ENCODE measurements around the gene OR10A6.
A peak's percentile ranks its signal among the peaks of the same experiment; 100 is the strongest.

OR10A6 gene

GRCh38 chr11:7931168-7931567, at the start of gene OR10A6:
Gene OR10A6 (minus strand): TSS chr11:7931268. CDS start chr11:7928662, 2,606 bp downstream.
- FAIRE-seq (no peak), DNase-seq (ENCODE audit: low spot score) (no peak)

GRCh38 chr11:7977232-7977917, 46.3 kb upstream of the OR10A6 start:
- peak; percentile 35 for DNase-seq (ENCODE audit: low spot score)
- no peak for FAIRE-seq

GRCh38 chr11:7974668-7975067, 43.6 kb upstream of the OR10A6 start:
- FAIRE-seq (no peak), DNase-seq (ENCODE audit: low spot score) (no peak)

GRCh38 chr11:7973011-7973410, 41.9 kb upstream of the OR10A6 start:
- FAIRE-seq, result no peak
- no peak for DNase-seq (ENCODE audit: low spot score)

- no peak for DNase-seq (ENCODE audit: low spot score)
- FAIRE-seq, result no peak
Observed at GRCh38 chr11:7971846-7972245, 40.8 kb upstream of the OR10A6 start.

- FAIRE-seq (no peak), DNase-seq (ENCODE audit: low spot score) (no peak)
Observed at GRCh38 chr11:7969756-7970646, 38.9 kb upstream of the OR10A6 start.

- FAIRE-seq (no peak), DNase-seq (ENCODE audit: low spot score) (no peak)
Observed at GRCh38 chr11:7968686-7969085, 37.6 kb upstream of the OR10A6 start.

GRCh38 chr11:7967826-7968225, 36.8 kb upstream of the OR10A6 start:
- FAIRE-seq (no peak), DNase-seq (ENCODE audit: low spot score) (no peak)

- FAIRE-seq (no peak), DNase-seq (ENCODE audit: low spot score) (no peak)
Observed at GRCh38 chr11:7967097-7967496, 36.0 kb upstream of the OR10A6 start.

- no peak for FAIRE-seq
Observed at GRCh38 chr11:7965386-7965785, 34.3 kb upstream of the OR10A6 start, which contains the start of gene NLRP10. Gene NLRP10 (minus strand): TSS chr11:7965447. CDS start chr11:7963495, 1,952 bp downstream.

GRCh38 chr11:7964873-7965272, 33.8 kb upstream of the OR10A6 start:
- DNase-seq (ENCODE audit: low spot score) (no peak), FAIRE-seq (no peak)

More at GRCh38 chr11:7965386-7965785, 34.3 kb upstream of the OR10A6 start, which contains the start of gene NLRP10:
- no peak for DNase-seq (ENCODE audit: low spot score)

- FAIRE-seq (no peak), DNase-seq (ENCODE audit: low spot score) (no peak)
Observed at GRCh38 chr11:7964261-7964660, 33.2 kb upstream of the OR10A6 start.

- FAIRE-seq (no peak), DNase-seq (ENCODE audit: low spot score) (no peak)
Observed at GRCh38 chr11:7955191-7955590, 24.1 kb upstream of the OR10A6 start.

GRCh38 chr11:7949934-7950333, 18.9 kb upstream of the OR10A6 start:
- FAIRE-seq, result no peak
- no peak for DNase-seq (ENCODE audit: low spot score)

GRCh38 chr11:7944123-7944522, 13.1 kb upstream of the OR10A6 start:
- no peak for FAIRE-seq
- DNase-seq (ENCODE audit: low spot score), result no peak

- DNase-seq (ENCODE audit: low spot score), result no peak
- no peak for FAIRE-seq
Observed at GRCh38 chr11:7941608-7942007, 10.5 kb upstream of the OR10A6 start, which contains the start of gene OR10A3. Gene OR10A3 (minus strand): TSS chr11:7941708. CDS start chr11:7939520, 2,188 bp downstream.

- FAIRE-seq, result no peak
Observed at GRCh38 chr11:7941146-7941545, 10.1 kb upstream of the OR10A6 start.

GRCh38 chr11:7936615-7937014, 5.5 kb upstream of the OR10A6 start:
- FAIRE-seq (no peak), DNase-seq (ENCODE audit: low spot score) (no peak)

More at GRCh38 chr11:7941146-7941545, 10.1 kb upstream of the OR10A6 start:
- no peak for DNase-seq (ENCODE audit: low spot score)

GRCh38 chr11:7927635-7928034, 3.4 kb downstream of the OR10A6 start:
- FAIRE-seq (no peak), DNase-seq (ENCODE audit: low spot score) (no peak)

- DNase-seq (ENCODE audit: low spot score), result no peak
Observed at GRCh38 chr11:7924536-7924935, 6.5 kb downstream of the OR10A6 start.

GRCh38 chr11:7918141-7918540, 12.9 kb downstream of the OR10A6 start:
- no peak for FAIRE-seq
- DNase-seq (ENCODE audit: low spot score), result no peak

More at GRCh38 chr11:7924536-7924935, 6.5 kb downstream of the OR10A6 start:
- no peak for FAIRE-seq

- FAIRE-seq, result no peak
- no peak for DNase-seq (ENCODE audit: low spot score)
Observed at GRCh38 chr11:7911011-7911410, 20.1 kb downstream of the OR10A6 start.
